Activated T-helper 2 cell treated with anti-CD3 and anti-CD28 coated beads, Interferon-gamma antibody, Interleukin-2, Interleukin-4, amounts not matched to agents 10 μg/mL and 5 μg/mL and 100 μg/mL, durations not matched to agents 14 hours and 24 hours and 36 hours (primary cell): ENCODE results near the gene WFDC12. TPM values are rescaled to one million over a fixed set of nuclear protein-coding genes. Genes with fewer than 3 reads are reported as not detected.
"Not testable (repeated sequence)": the region's sequence is repeated elsewhere in the genome, so short reads cannot be mapped to it uniquely, and the experiment has no call there.

Experiments
- DNase-seq: peaks from one replicate; pipeline ENCODE4 v3.0.0; 2021; ENCODE audit warnings: low spot score
- H3K27ac Mint-ChIP-seq: one replicate; pipeline ENCODE4 v1.8.0; 2021; ENCODE audit warnings: mixed read lengths
- H3K27me3 Mint-ChIP-seq: one replicate; pipeline ENCODE4 v1.8.0; 2021; ENCODE audit warnings: low read depth, mixed read lengths
- H3K36me3 Mint-ChIP-seq: one replicate; pipeline ENCODE4 v1.8.0; 2021; ENCODE audit warnings: low read depth, mixed read lengths
- H3K4me1 Mint-ChIP-seq: one replicate; pipeline ENCODE4 v1.8.0; 2021; ENCODE audit warnings: low read depth, mixed read lengths
- H3K4me3 Mint-ChIP-seq: one replicate; pipeline ENCODE4 v1.8.0; 2021; ENCODE audit warnings: low read depth, mild to moderate bottlenecking, moderate library complexity, mixed read lengths
- H3K9me3 Mint-ChIP-seq: one replicate; pipeline ENCODE4 v1.8.0; 2021; ENCODE audit warnings: mixed read lengths
- intact Hi-C: fragments of 100-400 bp; cut with micrococcal nuclease; formaldehyde crosslinking; loops from one replicate; pipeline ENCODE4 v1.15.1; 2023
- total RNA-seq: library from RNA; stranded (reverse); gene quantifications from 2 replicates; pipeline ENCODE4 v1.2.3, GENCODE V29; 2022

Gene WFDC12
- total RNA-seq, result not detected in 2 replicates

- H3K4me3 Mint-ChIP-seq, result no peak within 1 kb of the TSS
- no peaks in the 10 kb centered on the region for H3K9me3 Mint-ChIP-seq
- H3K36me3 Mint-ChIP-seq, result no peaks in the 10 kb centered on the region
- peaks cover 40% of the 10 kb centered on the region for H3K27me3 Mint-ChIP-seq
- no peak within 1 kb of the TSS for H3K27ac Mint-ChIP-seq
- no peaks in the 10 kb centered on the region for H3K4me1 Mint-ChIP-seq
- intact Hi-C loops, result no loop called here
- no peak for DNase-seq
These were observed at the start of gene WFDC12 for GRCh38 chr20:45124365-45124764. TSS of gene WFDC12 (minus strand) at chr20:45124465. CDS start at chr20:45124447, 18 bp downstream.

- H3K27me3 Mint-ChIP-seq, result peaks cover 9% of the 10 kb centered on the region
- intact Hi-C loops, result no loop called here
- no peaks in the 10 kb centered on the region for H3K4me1 Mint-ChIP-seq
- H3K27ac Mint-ChIP-seq, result no peak overlapping the region
- no peaks in the 10 kb centered on the region for H3K36me3 Mint-ChIP-seq
- DNase-seq, result no peak
- no peaks in the 10 kb centered on the region for H3K9me3 Mint-ChIP-seq
- H3K4me3 Mint-ChIP-seq, result no peak overlapping the region
These were observed 49.3 kb upstream of the WFDC12 start for GRCh38 chr20:45173522-45173921.

- intact Hi-C loops, result no loop called here
- no peak for DNase-seq
- Mint-ChIP-seq H3K4me1 (no peaks in the 10 kb centered on the region), H3K27me3 (peaks cover 17% of the 10 kb centered on the region), H3K4me3 (no peak overlapping the region), H3K27ac (no peak overlapping the region), H3K9me3 (peaks cover 7% of the 10 kb centered on the region), H3K36me3 (no peaks in the 10 kb centered on the region)
These were observed 40.6 kb upstream of the WFDC12 start for GRCh38 chr20:45164906-45165305.

- Mint-ChIP-seq H3K4me1 (no peaks in the 10 kb centered on the region), H3K27me3 (peaks cover 25% of the 10 kb centered on the region), H3K4me3 (no peak overlapping the region), H3K9me3 (peaks cover 18% of the 10 kb centered on the region), H3K36me3 (no peaks in the 10 kb centered on the region), H3K27ac (no peak overlapping the region)
- no peak for DNase-seq
- intact Hi-C loops, result no loop called here
These were observed 39.0 kb upstream of the WFDC12 start for GRCh38 chr20:45163083-45163803.

GRCh38 chr20:45157962-45158361 is 33.7 kb upstream of the WFDC12 start:
- no peak for DNase-seq
- H3K4me3 Mint-ChIP-seq, result no peak overlapping the region
- H3K9me3 Mint-ChIP-seq, result peaks cover 18% of the 10 kb centered on the region
- no peaks in the 10 kb centered on the region for H3K4me1 Mint-ChIP-seq
- H3K36me3 Mint-ChIP-seq, result no peaks in the 10 kb centered on the region
- intact Hi-C loops, result no loop called here
- H3K27ac Mint-ChIP-seq, result no peak overlapping the region
- H3K27me3 Mint-ChIP-seq, result peaks cover 23% of the 10 kb centered on the region

- H3K4me3 Mint-ChIP-seq, result no peak overlapping the region
- DNase-seq, result no peak
- H3K4me1 Mint-ChIP-seq, result no peaks in the 10 kb centered on the region
- no peak overlapping the region for H3K27ac Mint-ChIP-seq
- peaks cover 25% of the 10 kb centered on the region for H3K27me3 Mint-ChIP-seq
- no peaks in the 10 kb centered on the region for H3K36me3 Mint-ChIP-seq
- intact Hi-C loops, result no loop called here
- peaks cover 10% of the 10 kb centered on the region for H3K9me3 Mint-ChIP-seq
These were observed 32.4 kb upstream of the WFDC12 start for GRCh38 chr20:45156713-45157112.

- H3K27me3 Mint-ChIP-seq, result peaks cover 24% of the 10 kb centered on the region
- intact Hi-C loops, H3K4me3 Mint-ChIP-seq: not testable (repeated sequence)
These were observed 30.5 kb upstream of the WFDC12 start for GRCh38 chr20:45154794-45155193.

GRCh38 chr20:45154183-45154582 is 29.9 kb upstream of the WFDC12 start:
- no peak for DNase-seq
- H3K9me3 Mint-ChIP-seq, result peaks cover 9% of the 10 kb centered on the region
- H3K4me1 Mint-ChIP-seq, result no peaks in the 10 kb centered on the region
- peaks cover 23% of the 10 kb centered on the region for H3K27me3 Mint-ChIP-seq
- H3K36me3 Mint-ChIP-seq, result no peaks in the 10 kb centered on the region
- no peak overlapping the region for H3K27ac Mint-ChIP-seq
- intact Hi-C loops, result no loop called here
- no peak overlapping the region for H3K4me3 Mint-ChIP-seq

More at GRCh38 chr20:45154794-45155193, 30.5 kb upstream of the WFDC12 start:
- H3K9me3 Mint-ChIP-seq, result peaks cover 10% of the 10 kb centered on the region
- not testable (repeated sequence) for H3K27ac Mint-ChIP-seq, H3K4me1 Mint-ChIP-seq, DNase-seq, H3K36me3 Mint-ChIP-seq

- Mint-ChIP-seq H3K4me1 (no peaks in the 10 kb centered on the region), H3K9me3 (peaks cover 5% of the 10 kb centered on the region), H3K4me3 (no peak overlapping the region), H3K36me3 (no peaks in the 10 kb centered on the region), H3K27ac (no peak overlapping the region), H3K27me3 (peaks cover 19% of the 10 kb centered on the region)
- no peak for DNase-seq
- intact Hi-C loops, result no loop called here
These were observed 29.5 kb upstream of the WFDC12 start for GRCh38 chr20:45153752-45154151.

- Mint-ChIP-seq H3K27ac (no peak overlapping the region), H3K9me3 (no peaks in the 10 kb centered on the region), H3K36me3 (no peaks in the 10 kb centered on the region), H3K4me1 (no peaks in the 10 kb centered on the region), H3K4me3 (no peak overlapping the region), H3K27me3 (peaks cover 16% of the 10 kb centered on the region)
- intact Hi-C loops, result no loop called here
- DNase-seq, result no peak
These were observed 28.9 kb upstream of the WFDC12 start for GRCh38 chr20:45153147-45153546.

- intact Hi-C loops, result no loop called here
- no peak overlapping the region for H3K4me3 Mint-ChIP-seq
- H3K4me1 Mint-ChIP-seq, result no peaks in the 10 kb centered on the region
- DNase-seq, result no peak
- H3K27ac Mint-ChIP-seq, result no peak overlapping the region
- no peaks in the 10 kb centered on the region for H3K9me3 Mint-ChIP-seq
- peaks cover 16% of the 10 kb centered on the region for H3K27me3 Mint-ChIP-seq
- H3K36me3 Mint-ChIP-seq, result no peaks in the 10 kb centered on the region
These were observed 28.1 kb upstream of the WFDC12 start for GRCh38 chr20:45152405-45152804.

- peaks cover 15% of the 10 kb centered on the region for H3K27me3 Mint-ChIP-seq
- intact Hi-C loops, result no loop called here
- no peak overlapping the region for H3K4me3 Mint-ChIP-seq
- no peak overlapping the region for H3K27ac Mint-ChIP-seq
- H3K4me1 Mint-ChIP-seq, result no peaks in the 10 kb centered on the region
- no peak for DNase-seq
- H3K9me3 Mint-ChIP-seq, result no peaks in the 10 kb centered on the region
- no peaks in the 10 kb centered on the region for H3K36me3 Mint-ChIP-seq
These were observed 24.8 kb upstream of the WFDC12 start for GRCh38 chr20:45149062-45149461.

GRCh38 chr20:45140836-45141235 is 16.6 kb upstream of the WFDC12 start:
- DNase-seq, result no peak
- no peaks in the 10 kb centered on the region for H3K9me3 Mint-ChIP-seq
- H3K27me3 Mint-ChIP-seq, result peaks cover 12% of the 10 kb centered on the region
- H3K27ac Mint-ChIP-seq, result no peak overlapping the region
- intact Hi-C loops, result no loop called here
- H3K36me3 Mint-ChIP-seq, result no peaks in the 10 kb centered on the region
- H3K4me3 Mint-ChIP-seq, result no peak overlapping the region
- no peaks in the 10 kb centered on the region for H3K4me1 Mint-ChIP-seq
